Endothelial cell (in vitro differentiated cells): Measurements from ENCODE around the gene TRPC5OS. TPM values are rescaled to one million over a fixed set of nuclear protein-coding genes. Genes with fewer than 3 reads are reported as not detected.

Experiments used
- DNase-seq: peaks from one replicate; pipeline ENCODE4 v3.0.0; 2021; ENCODE audit warnings: low spot score
- H3K27ac Mint-ChIP-seq: one replicate; pipeline ENCODE4 v1.8.0; 2021; ENCODE audit warnings: mixed read lengths, inconsistent platforms; ENCODE audit not compliant: unreplicated experiment
- H3K27me3 Mint-ChIP-seq: one replicate; pipeline ENCODE4 v1.8.0; 2021; ENCODE audit warnings: mild to moderate bottlenecking, moderate library complexity, mixed read lengths, inconsistent platforms; ENCODE audit not compliant: unreplicated experiment
- H3K36me3 Mint-ChIP-seq: one replicate; pipeline ENCODE4 v1.8.0; 2021; ENCODE audit warnings: mild to moderate bottlenecking, low read depth, mixed read lengths, inconsistent platforms; ENCODE audit not compliant: unreplicated experiment
- H3K4me1 Mint-ChIP-seq: one replicate; pipeline ENCODE4 v1.8.0; 2021; ENCODE audit warnings: mild to moderate bottlenecking, mixed read lengths, inconsistent platforms; ENCODE audit not compliant: unreplicated experiment
- H3K4me3 Mint-ChIP-seq: one replicate; pipeline ENCODE4 v1.8.0; 2021; ENCODE audit warnings: mild to moderate bottlenecking, mixed read lengths, inconsistent platforms; ENCODE audit not compliant: unreplicated experiment
- H3K9me3 Mint-ChIP-seq: one replicate; pipeline ENCODE4 v1.8.0; 2021; ENCODE audit warnings: mixed read lengths, inconsistent platforms; ENCODE audit not compliant: unreplicated experiment
- long read RNA-seq: library from polyadenylated mRNA; unstranded; transcript quantifications from one replicate; pipeline ENCODE4 v2.0.0, GENCODE V29; 2020; ENCODE audit not compliant: unreplicated experiment
- total RNA-seq: library from RNA; stranded (reverse); fragmentation: NEBNext Ultra II Directional; extraction: Animal tissue kit (Norgen Biotek cat#: 25700); gene quantifications from one replicate; pipeline ENCODE4 v1.2.1, GENCODE V29; 2021; ENCODE audit not compliant: unreplicated experiment
- TF ChIP-seq, protein P1 (sequence below): fragments of 200-600 bp; sonication (generic); IDR thresholded peaks from one replicate; pipeline ENCODE4 v1.5.0; 2021; ENCODE audit warnings: antibody characterized with exemption; ENCODE audit not compliant: unreplicated experiment

Gene TRPC5OS
- not detected for total RNA-seq
- long read RNA-seq = 0 reads

DNA sequence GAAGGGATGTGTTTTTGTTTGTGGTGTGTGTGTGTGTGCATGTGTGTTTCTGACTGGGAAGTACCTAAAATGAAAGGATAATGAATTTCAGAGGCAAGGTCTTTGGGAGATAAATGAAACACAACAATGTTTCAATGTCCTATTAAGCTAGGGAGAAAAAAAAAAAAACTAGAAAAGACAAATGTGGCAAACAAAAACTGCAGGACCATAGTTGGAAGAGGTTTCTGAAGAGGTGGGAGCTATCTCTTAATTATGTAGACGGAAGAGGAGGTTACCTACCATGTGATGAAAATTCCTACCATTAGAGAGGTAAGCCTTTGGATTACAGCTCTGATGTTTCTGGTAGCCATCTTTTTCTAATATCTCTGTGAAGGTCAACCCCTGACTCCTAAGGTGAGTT, at the start of gene TRPC5OS:
Gene TRPC5OS, plus strand, starts transcription at position 301 of the 400 bp plus-strand sequence. CDS start 25,669 bp downstream, outside the sequence.
- H3K9me3 Mint-ChIP-seq = no peaks in the 10 kb centered on the region
- no peaks in the 10 kb centered on the region for H3K4me1 Mint-ChIP-seq
- no peak for DNase-seq
- H3K27me3 Mint-ChIP-seq = peaks cover 2% of the 10 kb centered on the region
- no peak within 1 kb of the TSS for H3K4me3 Mint-ChIP-seq
- H3K36me3 Mint-ChIP-seq = no peaks in the 10 kb centered on the region
- TF ChIP-seq, protein P1, sequence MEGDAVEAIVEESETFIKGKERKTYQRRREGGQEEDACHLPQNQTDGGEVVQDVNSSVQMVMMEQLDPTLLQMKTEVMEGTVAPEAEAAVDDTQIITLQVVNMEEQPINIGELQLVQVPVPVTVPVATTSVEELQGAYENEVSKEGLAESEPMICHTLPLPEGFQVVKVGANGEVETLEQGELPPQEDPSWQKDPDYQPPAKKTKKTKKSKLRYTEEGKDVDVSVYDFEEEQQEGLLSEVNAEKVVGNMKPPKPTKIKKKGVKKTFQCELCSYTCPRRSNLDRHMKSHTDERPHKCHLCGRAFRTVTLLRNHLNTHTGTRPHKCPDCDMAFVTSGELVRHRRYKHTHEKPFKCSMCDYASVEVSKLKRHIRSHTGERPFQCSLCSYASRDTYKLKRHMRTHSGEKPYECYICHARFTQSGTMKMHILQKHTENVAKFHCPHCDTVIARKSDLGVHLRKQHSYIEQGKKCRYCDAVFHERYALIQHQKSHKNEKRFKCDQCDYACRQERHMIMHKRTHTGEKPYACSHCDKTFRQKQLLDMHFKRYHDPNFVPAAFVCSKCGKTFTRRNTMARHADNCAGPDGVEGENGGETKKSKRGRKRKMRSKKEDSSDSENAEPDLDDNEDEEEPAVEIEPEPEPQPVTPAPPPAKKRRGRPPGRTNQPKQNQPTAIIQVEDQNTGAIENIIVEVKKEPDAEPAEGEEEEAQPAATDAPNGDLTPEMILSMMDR = no peak
- no peak within 1 kb of the TSS for H3K27ac Mint-ChIP-seq

DNA sequence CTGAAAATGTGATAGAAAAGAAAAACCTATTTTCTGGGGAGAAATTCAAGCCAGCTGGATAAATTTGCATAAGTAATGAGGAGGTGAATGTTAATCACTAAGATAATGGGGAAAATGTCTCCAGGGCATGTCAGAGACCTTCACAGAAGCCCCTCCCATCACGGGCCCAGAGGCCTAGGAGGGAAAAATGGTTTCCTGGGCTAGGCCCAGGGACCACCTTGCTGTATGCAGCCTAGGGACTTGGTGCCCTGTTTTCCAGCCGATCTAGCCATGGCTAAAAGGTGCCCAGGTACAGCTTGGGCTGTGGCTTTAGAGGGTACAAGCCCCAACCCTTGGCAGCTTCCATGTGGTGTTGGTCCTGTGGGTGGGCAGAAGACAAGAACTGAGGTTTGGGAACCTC, 46.6 kb upstream of the TRPC5OS start:
- Mint-ChIP-seq H3K27ac (no peak overlapping the region), H3K36me3 (no peaks in the 10 kb centered on the region), H3K4me1 (no peaks in the 10 kb centered on the region), H3K4me3 (no peak overlapping the region), H3K9me3 (no peaks in the 10 kb centered on the region), H3K27me3 (no peaks in the 10 kb centered on the region)
- TF ChIP-seq, protein P1 = no peak
- DNase-seq = no peak

DNA sequence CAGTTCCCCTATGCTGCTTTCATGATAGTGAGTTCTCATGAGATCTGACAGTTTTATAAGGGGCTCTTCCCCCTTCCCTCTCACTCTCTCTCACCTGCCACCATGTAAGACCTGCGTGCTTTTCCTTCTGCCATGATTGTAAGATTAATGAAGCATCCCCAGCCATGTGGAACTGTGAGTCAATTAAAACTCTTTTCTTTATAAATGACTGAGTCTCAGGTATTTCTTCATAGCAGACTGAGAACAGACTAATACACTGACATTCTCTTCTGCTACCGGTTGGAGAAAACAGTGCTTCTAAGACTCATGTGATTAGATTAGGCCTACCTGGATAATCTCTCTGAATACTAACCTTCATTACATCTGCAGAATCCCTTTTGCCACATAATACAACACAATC, 45.4 kb upstream of the TRPC5OS start:
- H3K36me3 Mint-ChIP-seq = no peaks in the 10 kb centered on the region
- H3K4me1 Mint-ChIP-seq = no peaks in the 10 kb centered on the region
- H3K9me3 Mint-ChIP-seq = no peaks in the 10 kb centered on the region
- H3K4me3 Mint-ChIP-seq = no peak overlapping the region
- TF ChIP-seq, protein P1 = no peak
- H3K27ac Mint-ChIP-seq = no peak overlapping the region
- no peaks in the 10 kb centered on the region for H3K27me3 Mint-ChIP-seq
- no peak for DNase-seq

DNA sequence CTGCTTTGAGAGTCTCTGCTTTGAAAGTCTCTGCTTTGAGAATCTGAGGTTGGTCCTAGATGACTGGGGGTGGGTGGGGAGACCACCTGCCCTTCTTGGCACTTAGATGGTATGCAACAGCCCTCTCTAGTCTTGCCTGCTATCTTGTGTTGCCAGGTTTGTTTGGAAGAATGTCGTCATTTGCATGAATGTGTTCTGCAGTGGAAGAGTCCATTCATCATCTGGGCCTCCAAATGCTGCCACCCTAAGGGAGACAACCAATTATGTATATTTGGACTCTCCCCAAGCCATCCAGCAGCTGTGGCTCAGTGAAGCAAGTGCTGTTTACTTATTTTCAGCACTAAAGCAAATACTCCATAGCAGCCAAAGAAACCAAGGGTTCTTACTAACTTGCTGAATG, 44.6 kb upstream of the TRPC5OS start:
- no peak for DNase-seq
- no peaks in the 10 kb centered on the region for H3K36me3 Mint-ChIP-seq
- no peak overlapping the region for H3K27ac Mint-ChIP-seq
- H3K4me1 Mint-ChIP-seq = no peaks in the 10 kb centered on the region
- H3K4me3 Mint-ChIP-seq = no peak overlapping the region
- no peaks in the 10 kb centered on the region for H3K9me3 Mint-ChIP-seq
- TF ChIP-seq, protein P1 = no peak
- H3K27me3 Mint-ChIP-seq = no peaks in the 10 kb centered on the region

DNA sequence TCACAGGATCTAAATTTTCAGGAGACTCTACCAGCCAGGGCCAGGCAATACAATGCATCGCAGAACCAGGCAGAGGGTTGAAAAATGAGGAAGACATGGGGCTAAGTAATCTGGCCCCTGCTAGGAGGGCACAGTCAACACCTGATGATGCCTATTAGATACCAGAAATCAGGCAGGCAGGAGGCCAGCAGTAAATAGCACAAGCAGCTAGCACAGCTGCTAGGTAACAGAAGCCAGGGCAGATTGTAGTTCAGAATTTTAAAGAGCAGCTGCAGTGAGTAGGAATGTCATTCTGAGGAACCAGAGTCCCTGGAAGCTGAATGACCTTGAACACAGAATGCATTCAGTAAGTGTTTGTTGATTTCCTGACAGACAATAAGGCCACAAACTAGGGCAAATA, 38.8 kb upstream of the TRPC5OS start:
- no peak for DNase-seq
- H3K4me3 Mint-ChIP-seq = no peak overlapping the region
- no peak overlapping the region for H3K27ac Mint-ChIP-seq
- no peaks in the 10 kb centered on the region for H3K36me3 Mint-ChIP-seq
- TF ChIP-seq, protein P1 = no peak
- no peaks in the 10 kb centered on the region for H3K27me3 Mint-ChIP-seq
- no peaks in the 10 kb centered on the region for H3K9me3 Mint-ChIP-seq
- H3K4me1 Mint-ChIP-seq = no peaks in the 10 kb centered on the region
